Fibroblast of lung (primary cell): Measurements from ENCODE around the gene TWNK. TPM values are rescaled to one million over a fixed set of nuclear protein-coding genes. Genes with fewer than 3 reads are reported as not detected.
"Not testable (repeated sequence)": the region's sequence is repeated elsewhere in the genome, so short reads cannot be mapped to it uniquely, and the experiment has no call there.

Experiments used
- DNase-seq, 2 donors: peaks; one replicate each; pipeline versions ENCODE4 v3.0.0 to v3.0.0-alpha.2; 2010; ENCODE audit warnings: low read depth in 2 of 2
- H2AFZ ChIP-seq: 2 replicates; pipeline ENCODE4 v1.5.1; 2012; ENCODE audit warnings: low read length, control low read depth, inconsistent platforms
- H3K27ac ChIP-seq: 2 replicates; pipeline ENCODE4 v1.5.1; 2011; ENCODE audit warnings: low read length, control low read depth; ENCODE audit not compliant: insufficient read depth
- H3K27me3 ChIP-seq: 2 replicates; pipeline ENCODE4 v1.5.1; 2011; ENCODE audit warnings: mild to moderate bottlenecking, low read length; ENCODE audit not compliant: control insufficient read depth, insufficient read depth
- H3K36me3 ChIP-seq: 2 replicates; pipeline ENCODE4 v1.5.1; 2011; ENCODE audit warnings: low read length; ENCODE audit not compliant: control insufficient read depth, insufficient read depth
- H3K4me1 ChIP-seq: 2 replicates; pipeline ENCODE4 v1.5.1; 2011; ENCODE audit warnings: low read length; ENCODE audit not compliant: control insufficient read depth, insufficient read depth; ENCODE audit errors: extremely low read depth
- H3K4me2 ChIP-seq: 2 replicates; pipeline ENCODE4 v1.5.1; 2011; ENCODE audit warnings: low read length, control low read depth; ENCODE audit not compliant: insufficient read depth; ENCODE audit errors: extremely low read depth
- H3K4me3 ChIP-seq, 4 experiments: fragments of 200-600 bp in 1 of 4; sonication (generic) in 1 of 4; replicated peaks in 1 of 4; 2 replicates each; pipeline ENCODE4 v1.5.1; 2011 to 2016; ENCODE audit warnings: low read length in 4 of 4, low read depth in 3 of 4, mild to moderate bottlenecking in 3 of 4, control low read depth in 2 of 4, inconsistent platforms in 1 of 4, mixed read lengths in 1 of 4; ENCODE audit not compliant: insufficient read depth in 1 of 4; ENCODE audit errors: control extremely low read depth in 1 of 4
- H3K79me2 ChIP-seq: 2 replicates; pipeline ENCODE4 v1.5.1; 2012; ENCODE audit warnings: mild to moderate bottlenecking, low read length, inconsistent platforms; ENCODE audit not compliant: control insufficient read depth, insufficient read depth
- H3K9ac ChIP-seq: 2 replicates; pipeline ENCODE4 v1.5.1; 2011; ENCODE audit warnings: mild to moderate bottlenecking, low read length, control low read depth; ENCODE audit not compliant: insufficient read depth
- H3K9me3 ChIP-seq: 2 replicates; pipeline ENCODE4 v1.5.1; 2012; ENCODE audit warnings: low read depth, low read length; ENCODE audit not compliant: control insufficient read depth, insufficient read depth
- H4K20me1 ChIP-seq: 2 replicates; pipeline ENCODE4 v1.5.1; 2011; ENCODE audit warnings: low read length; ENCODE audit not compliant: control insufficient read depth, insufficient read depth; ENCODE audit errors: extremely low read depth
- EZH2 ChIP-seq: IDR thresholded peaks from 2 replicates; pipeline ENCODE4 v1.5.1; 2012; ENCODE audit warnings: low read length, control low read depth, mild to moderate bottlenecking; ENCODE audit errors: missing control alignments
- polyA plus RNA-seq, 2 donors: library from polyadenylated mRNA; depleted of rRNA in 1 of 2; stranded (reverse) in 1 of 2; unstranded in 1 of 2; fragments of >200 nt; gene quantifications; 2 replicates each; pipeline ENCODE4 v1.2.1, GENCODE V29; 2011 to 2012; ENCODE audit warnings: missing spikeins in 1 of 2
- total RNA-seq: library from RNA; depleted of rRNA; stranded (reverse); fragments of >200 nt; gene quantifications from 2 replicates; pipeline ENCODE4 v1.2.1, GENCODE V29; 2014
- TF ChIP-seq, protein P1 (sequence below), 2 donors: IDR thresholded peaks in 1 of 2; conservative IDR thresholded peaks in 1 of 2; 1 replicate in 1 of 2; 2 replicates in 1 of 2; pipeline ENCODE4 v1.5.1; 2011 to 2012; ENCODE audit warnings: low read length in 2 of 2, control low read depth in 1 of 2, inconsistent platforms in 1 of 2, low read depth in 1 of 2, mild to moderate bottlenecking in 1 of 2

The TWNK gene
- total and polyA plus RNA-seq, 2 donors (not counting 1 experiment from before 2014, with no cell fraction given) = 3.8 to 6.1 TPM

DNA sequence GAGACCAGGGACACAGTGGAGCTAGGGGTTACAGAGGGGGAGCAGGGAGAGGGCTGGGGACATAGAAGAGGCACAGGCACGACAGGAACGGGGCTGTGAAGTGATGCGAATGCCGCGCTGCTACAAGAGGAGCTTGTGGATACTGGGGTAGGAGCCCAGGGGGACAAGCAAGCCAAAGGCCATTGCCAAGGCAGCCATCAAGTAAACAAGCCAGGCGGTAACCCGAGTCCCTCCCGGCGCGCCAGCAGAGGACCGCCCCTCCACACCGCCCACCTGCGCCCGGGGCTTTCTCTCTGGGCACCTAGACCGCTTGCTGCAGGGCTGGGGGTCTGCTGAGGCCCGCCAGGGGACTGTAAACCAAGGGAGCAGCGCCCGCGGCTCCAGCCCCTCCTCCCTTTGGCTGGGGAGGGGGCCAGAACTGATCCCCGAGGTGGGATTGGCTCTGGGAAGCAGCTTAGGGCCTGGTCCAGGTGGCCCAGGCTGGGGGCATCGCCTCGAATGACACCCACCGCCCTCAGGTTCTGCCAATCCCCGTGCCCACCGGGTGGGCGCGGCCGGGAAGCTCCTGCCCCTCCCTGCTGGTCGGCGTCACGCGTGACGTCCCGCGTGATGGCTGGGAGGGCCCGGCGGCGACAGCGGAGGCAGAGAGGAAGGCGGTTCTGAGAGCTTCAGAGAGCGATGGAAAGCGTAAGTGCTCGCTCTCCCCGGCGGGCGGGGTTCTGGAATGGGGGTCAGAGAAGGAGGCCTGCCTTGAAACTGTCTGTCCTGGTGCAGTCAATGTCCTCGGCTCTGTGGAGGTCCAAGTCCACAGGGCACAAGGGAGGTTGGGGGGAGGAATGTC lies 44.7 kb downstream of the TWNK start:
- Histone ChIP-seq H3K4me1 (peaks cover 10% of the 10 kb centered on the region), H3K27me3 (no peaks in the 10 kb centered on the region), H3K27ac (peak overlapping the region; percentile 96), H2AFZ (peak overlapping the region; percentile 61), H3K9me3 (no peaks in the 10 kb centered on the region), H3K4me3 (peak overlapping the region; percentile 51 to 87 (median 78)), H3K4me2 (peak overlapping the region; percentile 81), H4K20me1 (no peaks in the 10 kb centered on the region), H3K36me3 (peaks cover 13% of the 10 kb centered on the region), H3K79me2 (peaks cover 23% of the 10 kb centered on the region), H3K9ac (peak overlapping the region; percentile 86)
- peak; percentile 67 to 73 for DNase-seq
- TF ChIP-seq, protein P1, sequence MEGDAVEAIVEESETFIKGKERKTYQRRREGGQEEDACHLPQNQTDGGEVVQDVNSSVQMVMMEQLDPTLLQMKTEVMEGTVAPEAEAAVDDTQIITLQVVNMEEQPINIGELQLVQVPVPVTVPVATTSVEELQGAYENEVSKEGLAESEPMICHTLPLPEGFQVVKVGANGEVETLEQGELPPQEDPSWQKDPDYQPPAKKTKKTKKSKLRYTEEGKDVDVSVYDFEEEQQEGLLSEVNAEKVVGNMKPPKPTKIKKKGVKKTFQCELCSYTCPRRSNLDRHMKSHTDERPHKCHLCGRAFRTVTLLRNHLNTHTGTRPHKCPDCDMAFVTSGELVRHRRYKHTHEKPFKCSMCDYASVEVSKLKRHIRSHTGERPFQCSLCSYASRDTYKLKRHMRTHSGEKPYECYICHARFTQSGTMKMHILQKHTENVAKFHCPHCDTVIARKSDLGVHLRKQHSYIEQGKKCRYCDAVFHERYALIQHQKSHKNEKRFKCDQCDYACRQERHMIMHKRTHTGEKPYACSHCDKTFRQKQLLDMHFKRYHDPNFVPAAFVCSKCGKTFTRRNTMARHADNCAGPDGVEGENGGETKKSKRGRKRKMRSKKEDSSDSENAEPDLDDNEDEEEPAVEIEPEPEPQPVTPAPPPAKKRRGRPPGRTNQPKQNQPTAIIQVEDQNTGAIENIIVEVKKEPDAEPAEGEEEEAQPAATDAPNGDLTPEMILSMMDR (conservative IDR thresholded peaks at IDR 0.05 in 1 of 2, IDR thresholded peaks at IDR 0.05 in 1 of 2; ENCODE audit: low read depth in 1 of 2, low read length in 2 of 2) = no peak
- TF ChIP-seq EZH2 = no peak

DNA sequence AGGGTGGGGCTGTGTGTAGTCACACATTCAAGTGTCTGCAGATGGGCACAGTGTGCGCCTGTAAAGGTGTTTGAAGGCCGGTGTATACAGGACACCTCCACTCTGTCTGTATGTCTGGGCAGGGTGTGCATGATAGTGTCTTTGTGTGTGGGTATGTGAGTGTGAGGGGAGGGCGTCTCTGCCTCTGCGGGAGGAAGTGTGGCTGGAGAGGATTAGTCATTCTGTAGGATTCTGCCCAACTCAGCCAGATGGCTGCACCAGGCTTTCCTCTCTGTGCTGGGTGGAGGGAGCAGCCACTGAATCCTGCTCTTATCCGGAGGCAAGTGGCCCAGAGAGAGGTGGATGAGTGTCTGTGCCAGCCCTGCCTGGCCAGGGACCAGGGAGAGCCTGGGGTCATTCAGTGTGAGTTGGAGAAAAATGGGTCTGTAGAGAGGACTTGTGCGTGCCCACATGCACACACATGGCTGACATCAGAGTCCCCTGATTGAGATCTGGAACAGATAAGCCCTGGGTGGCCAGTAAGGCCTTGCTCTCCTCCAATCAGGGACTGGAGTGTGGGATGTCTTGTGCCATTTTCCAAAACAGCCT lies 45.4 kb downstream of the TWNK start:
- H3K9ac ChIP-seq = peak overlapping the region; percentile 86
- DNase-seq = peak; percentile 89 to 93
- H4K20me1 ChIP-seq = no peaks in the 10 kb centered on the region
- H3K79me2 ChIP-seq = peaks cover 23% of the 10 kb centered on the region
- TF ChIP-seq EZH2 = no peak
- H2AFZ ChIP-seq = peak overlapping the region; percentile 10
- no peaks in the 10 kb centered on the region for H3K27me3 ChIP-seq
- H3K4me2 ChIP-seq = peak overlapping the region; percentile 81
- H3K36me3 ChIP-seq = peaks cover 17% of the 10 kb centered on the region
- no peaks in the 10 kb centered on the region for H3K9me3 ChIP-seq
- H3K27ac ChIP-seq = peak overlapping the region; percentile 96
- peak overlapping the region; percentile 51 to 87 (median 78) for H3K4me3 ChIP-seq
- H3K4me1 ChIP-seq = peaks cover 10% of the 10 kb centered on the region

DNA sequence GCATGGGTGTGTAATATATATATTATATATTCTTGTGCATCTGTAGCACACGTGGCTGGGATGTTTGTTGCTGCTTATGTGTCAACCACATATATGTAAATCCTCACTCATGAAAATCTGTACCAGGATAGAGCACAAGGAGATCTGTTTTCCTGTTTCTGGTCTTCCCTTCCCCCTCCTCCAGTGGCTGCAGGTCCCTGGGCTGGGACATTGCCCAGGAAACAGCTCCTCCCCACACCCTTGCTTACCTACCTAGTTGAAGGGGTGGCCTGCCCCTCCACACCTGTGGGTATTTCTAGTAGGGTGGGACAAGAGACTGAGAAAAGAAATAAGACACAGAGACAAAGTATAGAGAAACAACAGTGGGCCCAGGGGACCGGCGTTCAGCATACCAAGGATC lies 45.9 kb downstream of the TWNK start:
- H3K4me3 ChIP-seq = peak overlapping the region; percentile 51 to 87 (median 78)
- peaks cover 10% of the 10 kb centered on the region for H3K4me1 ChIP-seq
- no peak overlapping the region for H2AFZ ChIP-seq
- no peak for DNase-seq
- TF ChIP-seq, protein P1 (conservative IDR thresholded peaks at IDR 0.05 in 1 of 2, IDR thresholded peaks at IDR 0.05 in 1 of 2; ENCODE audit: low read depth in 1 of 2, low read length in 2 of 2) = no peak
- no peak for TF ChIP-seq EZH2
- H3K27me3 ChIP-seq = no peaks in the 10 kb centered on the region
- H4K20me1 ChIP-seq = no peaks in the 10 kb centered on the region
- H3K36me3 ChIP-seq = peaks cover 20% of the 10 kb centered on the region
- peak overlapping the region; percentile 81 for H3K4me2 ChIP-seq
- H3K27ac ChIP-seq = peak overlapping the region; percentile 96
- no peak overlapping the region for H3K9ac ChIP-seq
- no peaks in the 10 kb centered on the region for H3K9me3 ChIP-seq
- H3K79me2 ChIP-seq = peaks cover 23% of the 10 kb centered on the region

DNA sequence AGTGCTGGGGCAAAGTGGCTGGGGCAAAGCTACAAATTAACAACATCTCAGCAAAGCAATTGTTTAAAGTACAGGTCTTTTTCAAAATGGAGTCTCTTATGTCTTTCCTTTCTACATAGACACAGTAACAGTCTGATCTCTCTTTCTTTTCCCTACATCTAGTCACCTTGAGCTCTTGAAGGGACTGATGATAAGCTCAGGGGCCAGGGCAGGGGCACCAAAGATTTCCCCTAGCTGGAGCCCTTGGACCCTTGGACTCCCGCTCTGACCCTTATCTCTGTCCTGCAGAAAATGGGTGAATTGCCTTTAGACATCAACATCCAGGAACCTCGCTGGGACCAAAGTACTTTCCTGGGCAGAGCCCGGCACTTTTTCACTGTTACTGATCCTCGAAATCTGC lies 47.1 kb downstream of the TWNK start:
- H2AFZ ChIP-seq, H3K27me3 ChIP-seq, H3K4me2 ChIP-seq, H3K9ac ChIP-seq, H3K4me3 ChIP-seq, H3K27ac ChIP-seq, H4K20me1 ChIP-seq, H3K9me3 ChIP-seq, DNase-seq, H3K4me1 ChIP-seq: not testable (repeated sequence)
- Histone ChIP-seq H3K79me2 (peaks cover 23% of the 10 kb centered on the region), H3K36me3 (peaks cover 24% of the 10 kb centered on the region)
